GM18868 (cell line): Measurements from ENCODE around the gene RRAS.
"Not testable (repeated sequence)": the region's sequence is repeated elsewhere in the genome, so short reads cannot be mapped to it uniquely, and the experiment has no call there.

Experiments
- ATAC-seq: cut with Tn5 transposase; IDR thresholded peaks from one replicate; pipeline ENCODE4 v1.9.1; 2021; ENCODE audit warnings: mild to moderate bottlenecking, moderate library complexity; ENCODE audit not compliant: unreplicated experiment

Gene RRAS

DNA sequence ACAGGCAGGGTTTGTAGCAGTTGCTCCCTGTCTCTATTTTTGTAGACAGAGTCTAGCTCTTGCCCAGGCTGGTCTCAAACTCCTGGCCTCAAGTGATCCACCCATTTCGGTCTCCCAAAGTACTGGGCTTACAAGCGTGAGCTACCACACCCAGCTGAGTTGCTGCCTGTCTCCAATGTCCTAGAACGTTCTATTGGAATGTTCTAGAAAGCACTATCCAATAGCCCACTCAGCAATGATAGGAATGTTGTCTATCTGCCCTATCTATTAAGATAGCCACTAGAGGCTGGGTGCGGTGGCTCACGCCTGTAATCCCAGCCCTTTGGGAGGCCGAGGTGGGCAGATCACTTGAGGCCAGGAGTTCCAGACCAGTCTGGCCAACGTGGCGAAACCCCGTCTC is 6.7 kb downstream of the RRAS start:
- ATAC-seq: not testable (repeated sequence)

DNA sequence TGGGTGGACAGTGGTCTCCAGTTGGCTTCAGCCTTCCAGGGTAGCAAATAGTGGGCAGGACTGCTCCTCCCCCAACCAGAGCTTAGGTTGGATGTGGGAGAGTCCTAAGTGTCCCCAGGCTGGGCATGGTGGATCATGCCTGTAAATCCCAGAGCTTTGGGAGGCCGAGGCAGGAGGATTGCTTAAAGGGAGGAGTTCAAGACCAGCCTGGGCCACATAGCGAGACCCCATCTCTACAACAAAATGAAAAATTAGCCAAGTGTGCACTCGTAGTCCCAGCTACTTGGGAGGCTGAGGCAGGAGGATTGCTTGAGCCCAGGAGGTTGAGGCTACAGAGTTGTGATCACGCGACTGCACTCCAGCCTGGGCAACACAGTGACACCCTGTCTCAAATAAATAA is 7.4 kb downstream of the RRAS start:
- no peak for ATAC-seq

DNA sequence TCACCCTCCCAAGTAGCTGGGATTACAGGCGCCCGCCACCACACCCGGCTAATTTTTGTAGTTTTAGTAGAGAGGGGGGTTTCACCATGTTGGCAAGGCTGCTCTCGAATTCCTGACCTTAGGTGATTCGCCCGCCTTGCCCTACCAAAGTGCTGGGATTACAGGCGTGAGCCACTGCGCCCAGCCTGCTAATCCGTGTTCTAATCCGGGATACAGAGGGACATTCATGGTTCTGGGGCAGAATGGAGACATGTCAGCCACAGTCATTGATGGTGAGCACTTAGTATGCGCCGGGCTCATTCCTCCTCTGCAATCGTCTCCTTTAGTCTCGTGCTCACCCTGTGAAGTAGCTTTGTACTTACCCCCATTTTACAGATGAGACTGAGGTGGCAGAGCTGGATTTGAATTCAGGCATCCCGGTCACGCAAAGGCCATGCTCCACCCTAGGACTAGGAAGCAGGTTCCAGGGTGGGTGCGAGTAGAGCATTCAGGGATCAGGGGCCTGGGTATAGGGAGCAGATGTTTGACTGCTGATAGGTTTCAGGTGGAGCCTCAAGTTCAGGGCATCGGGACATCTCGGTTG is 8.2 kb downstream of the RRAS start:
- no peak for ATAC-seq

DNA sequence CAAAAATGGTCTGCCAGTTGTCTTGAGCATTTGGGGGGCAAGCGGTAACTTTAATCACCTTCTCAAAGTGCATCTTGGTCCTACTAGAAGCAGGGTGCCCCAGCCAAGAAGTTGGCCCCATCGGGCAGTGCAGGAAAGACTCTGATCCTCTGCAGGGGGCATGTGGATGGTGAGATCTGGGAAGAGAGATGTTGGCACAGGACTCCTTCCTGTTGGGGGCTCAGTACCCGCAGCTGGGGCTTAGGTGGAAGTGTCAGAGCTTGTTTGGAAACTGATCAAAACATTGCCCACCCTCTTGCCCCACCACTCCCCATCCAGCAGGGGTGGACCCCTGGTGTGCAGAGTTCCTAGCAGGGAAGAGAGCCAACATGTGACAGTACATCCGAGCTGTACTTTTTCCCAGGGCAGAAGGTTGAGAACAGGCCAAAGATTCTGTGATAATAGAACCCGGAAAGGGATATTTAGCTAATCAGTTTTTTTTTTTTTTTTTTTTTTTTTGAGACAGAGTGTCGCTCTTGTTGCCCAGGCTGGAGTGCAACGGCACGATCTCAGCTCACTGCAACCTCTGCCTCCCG is 8.8 kb downstream of the RRAS start:
- no peak for ATAC-seq

- no peak for ATAC-seq
Measured at GRCh38 chr19:49629659-49630058, 10.3 kb downstream of the RRAS start.

- ATAC-seq: no peak
Measured at GRCh38 chr19:49626226-49626625, 13.7 kb downstream of the RRAS start.

GRCh38 chr19:49624967-49625910 is 14.7 kb downstream of the RRAS start:
- no peak for ATAC-seq

DNA sequence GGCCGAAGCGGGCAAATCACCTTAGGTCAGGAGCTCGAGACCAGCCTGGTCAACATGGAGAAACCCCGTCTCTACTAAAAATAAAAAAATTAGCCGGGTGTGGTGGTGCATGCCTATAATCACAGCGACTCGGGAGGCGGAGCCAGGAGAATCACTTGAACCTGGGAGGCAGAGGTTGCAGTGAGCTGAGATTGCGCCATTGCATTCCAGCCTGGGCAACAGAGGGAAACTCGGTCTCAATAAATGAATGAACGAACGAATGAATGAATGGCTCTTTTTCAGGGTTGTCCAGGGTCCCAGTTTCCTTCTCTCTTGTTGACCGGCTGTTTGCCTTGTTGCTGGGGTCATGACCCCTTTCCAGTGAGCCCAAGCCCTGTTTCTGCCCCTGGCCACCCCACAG is 22.1 kb downstream of the RRAS start:
- not testable (repeated sequence) for ATAC-seq

- ATAC-seq: no peak
Measured at GRCh38 chr19:49616945-49617344, 23.0 kb downstream of the RRAS start.

DNA sequence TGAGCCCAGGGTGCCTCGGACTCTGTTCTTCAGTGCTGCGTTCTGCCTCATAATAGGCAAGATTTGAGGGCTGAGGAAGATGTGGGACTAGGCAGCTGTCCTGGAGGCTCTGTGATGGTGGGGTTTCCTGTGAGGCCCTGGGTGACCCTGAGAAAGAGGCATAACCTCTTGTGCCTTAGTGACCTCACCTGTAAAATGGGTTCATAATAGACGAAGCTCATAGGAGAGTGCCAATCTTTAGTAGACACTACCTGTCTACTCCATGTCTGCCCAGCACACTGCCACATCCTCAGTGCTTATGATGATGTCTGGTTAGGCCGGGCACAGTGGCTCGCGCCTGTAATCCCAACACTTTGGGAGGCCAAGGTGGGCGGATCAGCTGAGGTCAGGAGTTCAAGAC is 23.4 kb downstream of the RRAS start:
- no peak for ATAC-seq

DNA sequence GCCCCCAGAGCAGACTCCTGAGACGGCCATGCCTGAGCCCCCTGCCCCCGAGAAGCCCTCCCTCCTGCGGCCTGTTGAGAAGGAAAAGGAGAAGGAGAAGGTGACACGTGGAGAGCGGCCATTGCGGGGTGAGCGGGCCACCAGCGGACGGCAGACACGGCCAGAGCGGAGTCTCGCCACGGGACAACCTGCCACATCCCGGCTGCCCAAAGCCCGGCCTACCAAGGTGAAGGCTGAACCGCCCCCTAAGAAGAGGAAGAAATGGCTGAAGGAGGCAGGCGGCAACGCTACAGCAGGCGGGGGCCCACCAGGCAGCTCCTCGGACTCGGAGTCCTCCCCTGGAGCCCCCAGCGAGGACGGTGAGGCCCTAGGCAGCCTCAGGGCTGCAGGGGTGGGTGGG is 24.1 kb downstream of the RRAS start:
- ATAC-seq: no peak

DNA sequence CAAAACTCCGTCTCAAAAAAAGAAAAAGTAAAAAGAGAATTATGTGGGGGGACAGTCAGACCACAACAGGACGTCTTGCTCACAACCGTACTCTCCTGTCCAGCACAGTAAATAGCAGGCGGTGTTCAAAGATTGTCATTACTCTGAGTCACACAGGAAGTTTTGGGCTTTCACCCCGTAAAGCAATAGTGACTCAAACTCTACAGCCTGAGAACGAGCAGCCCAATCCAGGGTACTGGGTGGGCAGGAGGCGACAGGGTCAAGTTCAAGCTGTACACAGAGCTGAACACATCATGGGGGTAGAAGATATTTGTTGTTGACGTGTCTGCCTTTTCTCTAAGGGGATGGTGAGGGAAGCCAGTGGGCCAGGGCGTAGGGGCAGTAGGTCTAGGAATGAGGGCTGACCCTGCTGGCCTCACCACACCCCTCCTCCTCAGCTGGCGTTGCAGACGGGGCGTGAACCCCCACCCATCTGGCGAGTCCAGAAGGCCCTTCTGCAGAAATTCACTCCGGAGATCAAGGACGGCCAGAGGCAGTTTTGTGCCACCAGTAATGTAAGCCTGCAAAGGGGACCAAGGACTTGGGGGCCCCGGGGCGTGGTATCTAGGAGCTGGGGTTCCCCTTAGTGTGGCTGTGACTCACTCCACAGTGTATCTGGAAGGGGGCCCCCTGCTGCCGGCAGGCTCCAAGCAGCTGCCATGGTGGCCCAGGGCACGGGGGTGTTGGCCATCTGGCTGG is 25.7 kb downstream of the RRAS start:
- no peak for ATAC-seq

GRCh38 chr19:49613374-49613773 is 26.6 kb downstream of the RRAS start:
- ATAC-seq: no peak

- ATAC-seq: no peak
Measured at GRCh38 chr19:49609499-49610092, 30.3 kb downstream of the RRAS start.

- no peak for ATAC-seq
Measured at GRCh38 chr19:49605605-49606004, 34.3 kb downstream of the RRAS start.

- ATAC-seq: no peak
Measured at GRCh38 chr19:49602806-49603205, 37.1 kb downstream of the RRAS start.

GRCh38 chr19:49601482-49602038 is 38.4 kb downstream of the RRAS start:
- no peak for ATAC-seq

DNA sequence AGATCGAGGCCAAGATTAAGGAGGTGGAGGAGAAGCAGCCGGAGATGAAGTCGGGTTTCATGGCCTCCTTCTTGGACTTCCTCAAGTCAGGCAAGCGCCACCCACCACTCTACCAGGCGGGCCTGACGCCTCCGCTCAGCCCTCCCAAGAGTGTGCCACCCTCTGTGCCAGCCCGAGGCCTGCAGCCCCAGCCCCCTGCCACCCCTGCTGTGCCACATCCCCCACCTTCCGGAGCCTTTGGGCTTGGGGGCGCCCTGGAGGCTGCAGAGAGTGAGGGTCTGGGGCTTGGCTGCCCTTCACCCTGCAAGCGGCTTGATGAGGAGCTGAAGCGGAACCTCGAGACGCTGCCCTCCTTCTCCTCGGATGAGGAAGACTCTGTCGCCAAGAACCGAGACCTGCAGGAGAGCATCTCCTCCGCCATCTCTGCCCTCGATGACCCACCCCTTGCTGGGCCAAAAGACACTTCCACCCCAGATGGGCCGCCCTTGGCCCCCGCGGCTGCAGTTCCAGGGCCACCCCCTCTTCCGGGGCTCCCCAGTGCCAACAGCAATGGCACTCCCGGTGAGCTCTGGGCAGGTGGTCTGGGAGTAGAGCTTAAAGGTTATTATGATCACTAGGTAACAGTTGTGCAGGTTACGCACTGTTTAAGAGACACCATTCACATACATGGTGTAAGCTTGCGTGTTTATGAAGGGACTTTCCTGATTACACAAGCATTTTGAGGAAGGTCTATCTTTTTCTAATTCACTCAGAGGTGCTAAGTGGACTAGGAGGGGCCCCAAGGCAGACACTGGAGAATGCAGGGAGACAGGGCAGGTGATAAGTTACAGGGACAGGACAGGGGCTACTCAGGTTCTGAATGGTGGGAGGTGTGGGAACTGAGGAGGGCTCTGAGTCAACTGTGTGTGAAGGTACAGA is 40.3 kb downstream of the RRAS start:
- no peak for ATAC-seq

- no peak for ATAC-seq
Measured at GRCh38 chr19:49597703-49597974, 42.3 kb downstream of the RRAS start.
